ENCODE results near the gene TGFB2.

Gene TGFB2

GRCh38 chr1:218485241-218485928 lies 140.2 kb downstream of the TGFB2 start:
- DNase-seq (ENCODE audit: low read depth in 2 of 2), result no peak

DNA sequence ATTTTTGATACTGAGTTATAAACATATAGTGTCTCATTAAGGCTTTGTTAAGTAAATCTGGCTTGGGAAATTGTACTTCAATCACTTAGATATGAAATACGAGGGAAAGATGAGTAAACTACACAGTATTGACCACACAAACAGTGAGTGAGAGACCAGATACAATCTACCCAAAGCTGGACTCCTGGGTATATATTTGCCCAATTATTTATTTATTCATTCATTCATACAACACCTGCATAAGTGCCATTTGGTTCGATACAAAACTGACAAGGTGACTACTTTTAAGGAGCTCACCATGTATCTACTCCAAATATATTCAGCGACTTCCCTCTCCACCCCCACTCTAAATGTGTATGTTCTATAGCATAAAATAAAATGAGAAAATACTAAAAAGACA lies 143.4 kb downstream of the TGFB2 start:
- no peak for DNase-seq (ENCODE audit: low read depth in 2 of 2)

- DNase-seq (ENCODE audit: low read depth in 2 of 2), result no peak
These were observed 143.8 kb downstream of the TGFB2 start for GRCh38 chr1:218488986-218489385.

DNA sequence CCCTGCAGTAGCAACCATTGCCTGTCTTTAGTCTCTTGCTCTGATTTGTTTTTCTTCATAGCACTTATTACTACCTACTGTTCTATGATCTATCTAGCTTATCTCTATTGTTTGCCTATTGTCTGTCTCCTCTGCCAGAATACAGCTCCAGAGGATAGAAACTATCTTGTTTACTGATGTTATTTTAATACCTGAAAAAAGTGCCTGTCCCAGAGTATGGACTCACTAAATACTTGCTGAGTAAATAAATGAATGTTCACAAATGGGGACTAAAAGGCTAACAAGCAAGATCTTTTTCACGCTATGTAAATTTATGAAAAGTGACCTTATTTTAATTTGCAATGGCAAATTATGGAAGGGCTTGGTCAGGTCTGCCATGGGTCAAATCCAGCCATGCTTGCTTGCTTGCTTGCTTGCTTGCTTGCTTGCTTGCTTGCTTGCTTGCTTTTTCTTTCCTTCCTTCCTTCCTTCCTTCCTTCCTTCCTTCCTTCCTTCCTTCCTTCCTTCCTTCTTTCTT lies 145.3 kb downstream of the TGFB2 start:
- no peak for DNase-seq (ENCODE audit: low read depth in 2 of 2)

DNA sequence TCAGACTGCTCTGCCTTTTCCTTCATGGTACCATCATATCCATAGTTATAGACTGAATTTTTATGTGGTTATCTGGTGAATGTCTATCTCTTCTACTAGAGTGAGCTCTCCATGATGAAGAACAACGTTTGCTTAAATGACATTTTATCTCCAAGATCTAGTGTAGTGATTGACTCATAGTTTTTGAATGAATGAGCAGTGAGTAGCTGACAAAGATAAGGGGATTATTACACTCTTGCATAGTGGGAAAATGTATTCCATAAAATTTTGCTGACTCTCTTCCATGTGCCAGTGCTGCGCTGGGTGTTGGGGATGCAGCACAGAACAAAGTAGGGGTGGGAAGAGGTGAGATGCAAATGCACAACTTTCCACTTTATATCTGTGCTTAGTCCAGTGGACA lies 147.7 kb downstream of the TGFB2 start:
- no peak for DNase-seq (ENCODE audit: low read depth in 2 of 2)

- no peak for DNase-seq (ENCODE audit: low read depth in 2 of 2)
These were observed 148.8 kb downstream of the TGFB2 start for GRCh38 chr1:218493986-218494385.
